GM08714 (cell line): ENCODE results near the gene CCDC146.
"Not testable (repeated sequence)": the region's sequence is repeated elsewhere in the genome, so short reads cannot be mapped to it uniquely, and the experiment has no call there.

ENCODE experiments used
- H3K4me3 ChIP-seq: fragments of 200-500 bp; sonication (Bioruptor generic); 2 replicates; pipeline ENCODE4 v1.5.1; 2014; ENCODE audit warnings: mild to moderate bottlenecking, low read length, inconsistent platforms
- ZNF274 ChIP-seq: IDR thresholded peaks from 2 replicates; pipeline ENCODE4 v1.6.1; 2012; ENCODE audit warnings: mild to moderate bottlenecking, low read depth, low read length

Gene CCDC146

GRCh38 chr7:77140291-77140690 lies 17.9 kb downstream of the CCDC146 start:
- H3K4me3 ChIP-seq = not testable (repeated sequence)

GRCh38 chr7:77152232-77152631 lies 29.8 kb downstream of the CCDC146 start:
- not testable (repeated sequence) for H3K4me3 ChIP-seq

- H3K4me3 ChIP-seq = not testable (repeated sequence)
Observed at GRCh38 chr7:77154917-77155464, 32.6 kb downstream of the CCDC146 start.

DNA sequence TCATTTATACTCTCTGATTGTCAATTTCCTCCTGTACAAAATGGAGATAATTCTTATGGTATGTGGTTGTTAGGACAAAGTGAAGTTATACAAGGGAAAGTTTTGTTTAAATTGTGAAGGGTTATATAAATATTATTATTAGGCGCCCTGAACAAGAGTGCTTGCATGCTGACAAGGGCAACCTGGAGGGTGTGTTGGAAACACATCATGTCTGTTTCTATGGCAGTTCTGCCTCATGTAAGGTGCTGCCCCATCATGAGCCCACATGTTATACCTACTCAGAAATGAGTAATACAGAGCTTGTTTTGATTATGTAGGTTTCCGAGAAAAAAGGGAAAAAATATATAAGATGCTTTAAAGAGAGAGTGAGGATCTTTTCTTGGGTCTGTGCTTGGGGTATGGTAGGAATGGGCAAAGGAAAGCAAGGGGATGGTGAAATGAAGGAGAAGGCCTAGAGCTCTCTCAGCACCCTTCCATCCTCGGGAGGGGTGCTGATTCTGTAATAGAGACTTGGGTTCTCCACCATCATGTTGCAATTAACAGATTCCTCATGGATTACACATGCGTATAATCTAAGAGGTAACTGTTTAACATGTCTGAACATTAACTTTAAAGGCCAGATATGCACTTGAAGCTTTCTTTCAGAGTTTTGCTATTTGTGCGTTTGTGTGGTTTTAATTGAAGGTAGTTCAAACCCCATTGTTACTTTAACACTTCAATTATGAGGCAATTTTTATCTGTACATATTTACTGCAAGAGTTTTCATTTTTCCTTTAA lies 33.4 kb downstream of the CCDC146 start:
- not testable (repeated sequence) for H3K4me3 ChIP-seq

DNA sequence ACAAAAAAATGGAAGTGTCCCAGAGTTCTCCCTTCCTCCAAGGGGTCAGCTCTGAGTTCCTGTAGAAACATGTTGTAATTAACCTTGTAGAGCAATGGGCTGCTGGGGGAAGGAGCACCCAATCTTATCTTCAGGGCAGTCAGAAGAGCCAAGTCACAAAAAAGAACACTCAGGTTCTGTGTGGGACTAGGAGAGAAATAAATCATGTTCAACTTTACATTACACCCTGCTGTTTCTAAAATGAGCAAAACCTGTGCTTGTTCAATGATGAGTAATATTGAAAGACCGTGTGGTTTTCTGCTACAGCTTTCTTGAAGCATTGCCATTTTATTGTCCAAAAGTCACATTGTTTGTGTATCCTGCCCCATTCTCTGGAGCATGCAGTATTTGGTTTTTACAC lies 34.6 kb downstream of the CCDC146 start:
- not testable (repeated sequence) for H3K4me3 ChIP-seq

- H3K4me3 ChIP-seq = peak overlapping the region; percentile 48; the same call in 1 of the 2 replicates
- no peak for TF ChIP-seq ZNF274
Observed at GRCh38 chr7:77157446-77157845, 35.0 kb downstream of the CCDC146 start.

DNA sequence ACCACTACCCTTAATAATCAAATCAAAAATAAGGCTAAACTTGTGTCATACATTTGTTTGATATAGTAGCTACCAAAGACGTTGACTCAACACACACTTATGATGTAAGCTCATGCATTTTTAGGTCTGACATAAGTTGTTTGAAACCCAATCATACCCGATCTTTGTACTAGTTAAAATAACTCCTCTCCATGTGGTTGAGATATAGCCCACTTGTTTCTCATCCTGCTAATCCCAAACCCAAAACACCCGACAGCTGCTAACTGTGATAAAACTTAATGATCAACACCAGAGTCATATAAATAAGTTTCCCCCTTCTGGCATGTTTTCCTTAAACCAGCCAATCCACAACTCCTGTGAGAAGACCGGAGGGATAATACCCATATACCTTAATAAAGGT lies 48.7 kb downstream of the CCDC146 start:
- H3K4me3 ChIP-seq = not testable (repeated sequence)

DNA sequence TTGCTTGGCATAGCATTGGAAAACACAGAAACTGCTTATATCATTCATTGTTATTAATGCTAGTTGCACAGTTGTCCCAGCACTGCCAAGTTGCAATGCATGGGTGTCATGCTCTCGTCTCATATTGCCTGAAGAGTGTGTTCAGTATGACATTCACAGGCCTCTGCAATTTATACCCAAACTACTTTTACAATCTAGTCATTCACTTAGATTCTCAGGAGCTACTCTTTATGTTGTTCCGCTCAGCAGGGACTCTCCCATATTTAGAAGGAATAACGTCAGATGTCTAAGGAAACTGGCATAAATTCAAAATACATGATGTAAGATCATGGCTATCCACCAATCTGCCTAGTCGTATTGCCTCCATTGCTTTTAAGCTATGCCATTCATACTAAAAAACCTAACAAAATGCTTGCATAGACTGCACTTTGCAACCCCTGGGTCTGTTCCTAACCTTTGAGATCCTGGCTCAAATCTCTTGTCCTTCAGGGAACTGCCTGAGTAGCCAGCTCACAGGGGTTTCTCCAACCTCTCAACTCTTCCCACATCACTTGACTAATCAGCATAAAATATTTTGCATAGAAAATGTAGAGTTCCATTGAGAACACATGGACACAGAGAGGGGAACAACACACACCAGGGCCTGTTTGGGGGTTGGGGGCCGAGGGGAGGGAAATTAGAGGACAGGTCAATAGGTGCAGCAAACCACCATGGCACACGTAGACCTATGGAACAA lies 50.2 kb downstream of the CCDC146 start:
- H3K4me3 ChIP-seq = not testable (repeated sequence)

- H3K4me3 ChIP-seq = not testable (repeated sequence)
Observed at GRCh38 chr7:77174418-77174817, 52.0 kb downstream of the CCDC146 start.

GRCh38 chr7:77175274-77175800 lies 52.9 kb downstream of the CCDC146 start:
- not testable (repeated sequence) for H3K4me3 ChIP-seq

GRCh38 chr7:77177321-77177904 lies 55.0 kb downstream of the CCDC146 start:
- not testable (repeated sequence) for H3K4me3 ChIP-seq

- H3K4me3 ChIP-seq = not testable (repeated sequence)
Observed at GRCh38 chr7:77178024-77178423, 55.6 kb downstream of the CCDC146 start.

DNA sequence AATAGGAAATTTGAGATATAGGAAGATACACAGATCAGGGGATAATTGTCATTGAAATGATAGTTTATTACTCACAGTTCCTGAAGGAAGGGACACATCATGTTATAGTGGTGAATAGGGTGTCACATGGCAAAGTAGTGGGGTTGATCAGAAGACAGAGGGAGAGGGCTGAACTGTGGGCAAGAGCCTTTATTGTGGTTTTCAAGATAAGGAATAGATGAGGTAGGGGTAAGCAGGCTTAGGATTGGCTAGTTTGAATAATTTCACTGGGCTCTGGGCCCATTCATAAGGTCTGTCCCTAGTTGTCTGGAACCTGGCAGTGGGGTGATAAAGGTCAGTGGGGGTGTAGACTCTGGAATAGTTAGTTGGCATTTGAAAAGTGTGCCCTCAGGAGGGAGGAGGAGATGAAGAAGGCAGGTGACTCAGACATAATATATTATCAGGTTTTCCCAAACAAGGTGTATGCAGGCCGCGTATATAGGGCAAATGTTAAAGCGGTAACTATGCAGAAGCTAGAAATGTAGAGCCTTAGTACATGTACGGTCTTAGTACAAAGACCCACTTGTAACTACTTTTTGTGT lies 58.7 kb downstream of the CCDC146 start:
- no peak for TF ChIP-seq ZNF274
- H3K4me3 ChIP-seq = no peak overlapping the region

- H3K4me3 ChIP-seq = no peak overlapping the region
- TF ChIP-seq ZNF274 = no peak
Observed at GRCh38 chr7:77181734-77182133, 59.3 kb downstream of the CCDC146 start.

DNA sequence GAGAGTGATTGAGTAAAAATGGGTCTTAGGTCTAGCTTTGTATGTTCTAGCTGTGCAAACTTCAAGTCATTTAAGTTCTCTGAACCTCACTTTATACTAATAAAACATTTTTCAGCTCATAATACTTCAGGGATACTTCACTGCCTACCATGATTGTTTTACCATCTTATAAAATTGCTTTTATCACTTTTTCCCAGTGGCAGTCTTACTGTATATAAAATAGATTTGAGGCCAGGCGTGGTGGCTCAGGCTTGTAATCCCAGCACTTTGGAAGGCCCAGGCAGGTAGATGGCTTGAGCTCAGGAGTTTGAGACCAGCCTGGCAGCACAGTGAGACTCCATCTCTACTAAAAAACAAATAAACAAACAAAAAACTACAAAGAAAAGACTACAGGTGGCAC lies 59.8 kb downstream of the CCDC146 start:
- no peak overlapping the region for H3K4me3 ChIP-seq
- no peak for TF ChIP-seq ZNF274
